HUES64 (cell line): Measurements from ENCODE around the gene FAM53B.

ENCODE experiments used
- H3K27ac ChIP-seq: 2 replicates; pipeline ENCODE4 v1.7.0; 2013; ENCODE audit warnings: low read depth, low read length, inconsistent platforms
- H3K27me3 ChIP-seq: 2 replicates; pipeline ENCODE4 v1.6.1; 2013; ENCODE audit warnings: mild to moderate bottlenecking, low read length; ENCODE audit not compliant: insufficient read depth
- H3K36me3 ChIP-seq: 2 replicates; pipeline ENCODE4 v1.6.1; 2013; ENCODE audit warnings: mild to moderate bottlenecking, low read length; ENCODE audit not compliant: insufficient read depth
- H3K4me1 ChIP-seq: 2 replicates; pipeline ENCODE4 v1.6.1; 2013; ENCODE audit warnings: mild to moderate bottlenecking, low read length, moderate library complexity; ENCODE audit not compliant: insufficient read depth
- H3K4me3 ChIP-seq: 2 replicates; pipeline ENCODE4 v1.5.1; 2013; ENCODE audit warnings: mild to moderate bottlenecking, low read length, moderate library complexity
- H3K9ac ChIP-seq: 2 replicates; pipeline ENCODE4 v1.6.1; 2013; ENCODE audit warnings: mild to moderate bottlenecking, low read depth, low read length
- H3K9me3 ChIP-seq: 2 replicates; pipeline ENCODE4 v1.6.1; 2013; ENCODE audit warnings: low read depth, low read length; ENCODE audit not compliant: insufficient read depth
- WGBS: fragments of 150-250, 120-280 bp; methylation state at CpG from one replicate; pipeline ENCODE4 v1.1.7; 2013; ENCODE audit warnings: missing lambda C conversion rate; 5-methylcytosine and 5-hydroxymethylcytosine counted together

FAM53B gene

DNA sequence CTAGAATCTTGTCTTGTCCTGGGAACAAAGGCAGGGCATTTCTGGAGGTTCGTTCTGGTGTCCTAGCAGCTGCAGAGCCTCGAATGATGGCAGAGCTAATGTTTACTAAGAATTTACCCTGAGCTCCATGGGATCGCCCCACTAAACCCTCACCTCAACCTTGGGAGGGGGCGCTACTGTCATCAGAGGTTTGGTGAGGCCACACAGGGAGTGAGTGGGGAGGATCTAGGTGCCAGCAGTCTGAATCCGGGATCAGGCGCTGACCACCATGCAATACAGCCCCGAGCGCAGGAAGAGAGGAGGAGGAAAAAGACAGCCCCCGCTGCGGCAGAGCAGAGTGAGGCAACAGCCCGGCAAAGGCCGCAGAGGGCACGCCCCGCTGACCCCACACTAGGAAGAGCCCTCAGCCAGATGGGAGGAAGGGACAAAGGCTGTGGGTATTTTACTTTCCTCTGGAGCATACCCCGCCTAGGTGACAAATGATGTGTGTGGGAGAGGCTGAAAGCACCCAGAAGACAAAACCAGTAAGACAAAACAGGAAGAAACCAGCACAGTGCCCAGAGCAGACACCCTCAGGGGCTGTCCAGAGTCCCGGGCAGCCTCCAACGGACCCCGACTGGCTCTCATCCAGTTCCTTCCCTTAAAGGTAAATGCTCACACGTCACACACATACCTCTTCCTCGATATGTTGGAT lies 103.5 kb downstream of the FAM53B start:
- 93% methylated on average over 20 of the region's 20 CpGs for WGBS
- Histone ChIP-seq H3K27me3 (no peaks in the 10 kb centered on the region), H3K9ac (no peak overlapping the region), H3K4me3 (no peak overlapping the region), H3K36me3 (no peaks in the 10 kb centered on the region), H3K9me3 (no peaks in the 10 kb centered on the region), H3K4me1 (no peaks in the 10 kb centered on the region), H3K27ac (no peak overlapping the region)

DNA sequence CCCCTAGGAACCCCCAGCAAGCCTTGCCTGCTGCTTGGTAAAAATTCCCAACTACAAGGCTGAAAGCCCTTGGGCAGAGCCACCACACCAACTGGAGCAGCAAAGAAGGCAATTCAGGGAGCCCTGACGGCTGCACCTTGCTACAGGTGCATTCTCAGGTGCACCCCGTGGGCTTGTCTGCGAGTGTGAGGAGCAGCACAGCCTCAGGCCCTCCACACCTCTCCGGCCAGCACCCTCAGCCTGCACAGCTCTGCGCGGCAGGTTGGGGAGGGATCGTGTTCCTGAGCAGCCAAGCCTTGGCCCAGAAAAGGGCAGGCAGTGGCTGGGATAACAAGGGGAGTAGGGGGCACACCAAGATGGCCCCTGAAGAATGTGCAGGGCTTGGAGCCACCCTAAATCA lies 104.1 kb downstream of the FAM53B start:
- Histone ChIP-seq H3K9ac (no peak overlapping the region), H3K4me1 (no peaks in the 10 kb centered on the region), H3K36me3 (no peaks in the 10 kb centered on the region), H3K4me3 (no peak overlapping the region), H3K9me3 (no peaks in the 10 kb centered on the region), H3K27me3 (no peaks in the 10 kb centered on the region), H3K27ac (no peak overlapping the region)
- WGBS = 93% methylated on average over 7 of the region's 7 CpGs

DNA sequence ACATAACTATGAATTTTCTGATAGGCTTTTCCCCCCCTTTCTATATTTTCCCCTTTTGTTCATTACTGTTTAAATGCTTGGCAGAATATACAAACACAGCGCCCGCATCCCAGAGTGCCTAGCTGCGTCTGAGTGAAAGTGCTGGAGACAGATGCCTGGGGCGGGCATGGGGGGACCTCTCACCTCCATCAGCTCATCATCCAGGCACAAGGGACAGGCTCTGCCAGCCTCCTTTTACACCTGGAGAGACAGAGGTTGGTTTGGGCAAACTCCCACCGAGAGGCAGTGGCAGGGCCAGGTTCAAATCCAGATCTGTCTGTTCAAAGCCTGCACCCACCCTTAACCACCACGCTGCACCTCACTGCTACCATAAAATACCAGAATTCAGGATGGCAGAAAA lies 104.5 kb downstream of the FAM53B start:
- Histone ChIP-seq H3K4me3 (no peak overlapping the region), H3K36me3 (no peaks in the 10 kb centered on the region), H3K27me3 (no peaks in the 10 kb centered on the region), H3K9me3 (no peaks in the 10 kb centered on the region), H3K27ac (no peak overlapping the region), H3K9ac (no peak overlapping the region), H3K4me1 (no peaks in the 10 kb centered on the region)
- 99% methylated on average over 6 of the region's 6 CpGs for WGBS

DNA sequence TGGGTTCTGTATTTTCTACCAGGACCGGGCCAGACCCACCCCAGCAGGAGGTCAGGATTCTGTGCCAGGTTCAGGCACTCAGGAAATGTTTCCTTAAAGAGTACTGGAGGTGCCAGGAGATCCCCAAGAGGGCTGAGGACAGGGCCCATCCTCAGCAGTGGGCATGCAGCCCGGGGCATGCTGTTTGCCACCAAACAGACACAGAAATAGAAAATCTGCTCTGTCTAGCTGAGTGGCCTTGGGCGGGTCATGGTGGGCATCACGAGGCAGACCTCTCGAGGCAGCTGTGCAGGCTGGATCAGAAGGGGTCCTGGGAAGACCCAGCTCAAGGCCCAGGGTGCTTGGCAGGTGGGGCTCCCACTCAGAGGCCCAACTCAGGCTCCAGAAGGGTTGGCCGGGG lies 105.0 kb downstream of the FAM53B start:
- no peaks in the 10 kb centered on the region for H3K36me3 ChIP-seq
- 95% methylated on average over 6 of the region's 6 CpGs for WGBS
- no peak overlapping the region for H3K4me3 ChIP-seq
- H3K4me1 ChIP-seq = no peaks in the 10 kb centered on the region
- no peaks in the 10 kb centered on the region for H3K27me3 ChIP-seq
- H3K9me3 ChIP-seq = no peaks in the 10 kb centered on the region
- H3K27ac ChIP-seq = no peak overlapping the region
- no peak overlapping the region for H3K9ac ChIP-seq

DNA sequence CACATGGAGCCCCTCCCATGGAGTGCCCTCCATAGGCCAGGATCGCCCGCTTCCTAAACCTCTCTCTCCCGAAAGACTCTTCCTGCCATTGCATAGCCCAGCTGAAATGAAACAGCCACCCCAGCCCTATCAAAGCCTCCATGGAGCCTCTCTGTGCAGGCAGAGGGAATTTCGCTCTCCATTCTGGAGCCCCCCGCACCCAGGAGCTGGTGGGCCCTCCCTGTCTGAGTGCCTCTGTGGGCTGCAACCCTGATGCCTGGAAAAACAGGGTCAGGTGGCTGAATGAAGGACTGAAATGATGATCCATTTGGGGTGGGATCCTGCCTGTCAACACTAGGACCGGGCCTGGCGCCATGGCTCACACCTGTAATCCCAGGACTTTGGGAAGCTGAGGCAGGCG lies 106.4 kb downstream of the FAM53B start:
- Histone ChIP-seq H3K9me3 (no peaks in the 10 kb centered on the region), H3K27me3 (no peaks in the 10 kb centered on the region), H3K36me3 (no peaks in the 10 kb centered on the region), H3K4me1 (no peaks in the 10 kb centered on the region), H3K27ac (no peak overlapping the region), H3K4me3 (no peak overlapping the region), H3K9ac (no peak overlapping the region)
- 95% methylated on average over 8 of the region's 8 CpGs for WGBS

DNA sequence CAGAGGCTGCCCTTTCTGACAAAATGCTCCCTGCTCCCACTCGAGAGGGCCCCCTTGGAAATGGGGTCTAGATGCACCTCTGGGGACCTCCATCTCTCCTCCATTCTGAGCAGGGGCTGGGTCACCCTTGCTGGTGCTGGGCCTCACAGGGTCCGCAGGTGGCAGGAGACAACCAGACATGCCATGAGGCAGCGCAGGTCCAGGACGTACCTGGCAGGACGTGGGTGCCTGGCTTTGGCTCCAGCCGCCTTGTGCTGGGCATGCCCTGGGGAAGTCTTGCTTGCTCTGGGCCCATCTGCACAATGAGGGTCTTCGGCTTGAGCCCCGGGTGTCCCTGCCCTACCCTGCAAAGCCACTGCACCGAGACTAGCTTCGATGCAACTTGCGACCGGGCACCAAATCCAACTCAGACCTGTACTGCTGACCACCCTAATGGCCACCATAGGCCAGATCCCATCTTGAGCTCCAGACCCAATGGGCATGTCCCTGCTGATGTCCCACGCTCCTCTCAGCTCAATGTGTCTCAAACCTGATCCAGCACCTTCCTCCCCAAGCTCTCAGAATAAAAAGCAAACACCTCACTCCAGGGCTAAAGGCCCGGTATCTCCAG lies 107.0 kb downstream of the FAM53B start:
- Histone ChIP-seq H3K27me3 (no peaks in the 10 kb centered on the region), H3K9me3 (no peaks in the 10 kb centered on the region), H3K27ac (no peak overlapping the region), H3K9ac (no peak overlapping the region), H3K4me3 (no peak overlapping the region), H3K36me3 (no peaks in the 10 kb centered on the region), H3K4me1 (no peaks in the 10 kb centered on the region)
- 93% methylated on average over 14 of the region's 14 CpGs for WGBS

DNA sequence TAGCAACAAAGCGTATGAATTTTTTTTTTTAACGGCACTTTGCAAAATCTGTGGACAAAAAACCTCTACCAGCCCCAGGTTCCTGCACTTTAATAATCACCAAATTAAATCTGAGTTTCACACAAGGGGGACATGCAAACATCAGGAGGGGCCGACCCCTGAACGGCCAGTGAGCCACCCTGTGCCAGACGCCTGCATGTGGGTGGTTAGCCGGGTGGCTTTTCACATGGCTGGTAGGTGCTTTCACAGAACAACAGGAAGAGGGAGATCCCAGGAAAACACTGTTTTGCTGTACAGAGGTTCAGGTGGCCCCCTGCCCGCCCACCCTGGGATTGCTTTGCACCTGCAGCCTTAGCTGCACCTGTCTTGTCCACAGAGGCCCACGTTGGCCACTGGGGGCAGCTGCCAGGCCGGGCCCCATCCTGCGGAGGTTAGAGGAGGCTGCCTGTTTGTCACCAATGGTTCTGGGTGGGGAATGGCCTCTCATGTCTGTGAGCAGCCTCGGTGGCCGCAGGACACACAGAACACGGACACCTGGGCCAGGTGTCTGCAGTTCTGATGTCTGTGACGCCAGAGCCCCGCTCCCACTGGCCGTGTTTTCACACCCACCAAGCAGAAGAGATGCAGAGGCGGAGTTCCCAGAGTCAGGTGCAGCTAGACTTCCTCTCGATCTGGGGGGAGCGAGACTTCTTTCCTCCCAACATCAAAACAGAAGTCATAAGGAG lies 107.7 kb downstream of the FAM53B start:
- H3K27me3 ChIP-seq = no peaks in the 10 kb centered on the region
- no peaks in the 10 kb centered on the region for H3K4me1 ChIP-seq
- H3K9ac ChIP-seq = no peak overlapping the region
- H3K9me3 ChIP-seq = no peaks in the 10 kb centered on the region
- no peaks in the 10 kb centered on the region for H3K36me3 ChIP-seq
- no peak overlapping the region for H3K4me3 ChIP-seq
- no peak overlapping the region for H3K27ac ChIP-seq
- WGBS = 90% methylated on average over 19 of the region's 19 CpGs

DNA sequence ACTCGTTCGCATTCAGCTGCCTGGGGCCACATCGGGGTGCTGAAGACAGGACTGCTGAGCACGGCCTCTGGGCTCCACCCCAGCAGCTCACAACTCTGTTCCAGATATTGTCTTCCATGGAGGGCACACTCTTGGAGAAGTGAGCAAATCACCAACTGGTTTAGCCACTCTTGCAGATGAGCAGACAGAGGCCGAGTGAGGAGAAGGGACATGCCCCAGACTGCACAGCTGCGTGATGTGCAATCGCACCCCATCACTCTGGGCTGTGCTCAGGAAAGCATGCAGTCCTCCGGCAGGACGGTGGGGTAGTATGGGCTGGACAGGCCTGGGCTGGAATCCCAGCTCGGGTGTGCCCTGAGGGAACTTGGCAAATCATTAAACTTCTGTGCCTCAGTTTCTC lies 111.6 kb downstream of the FAM53B start:
- Histone ChIP-seq H3K27me3 (no peaks in the 10 kb centered on the region), H3K9ac (no peak overlapping the region; the same call in 1 of the 2 replicates), H3K27ac (no peak overlapping the region), H3K36me3 (no peaks in the 10 kb centered on the region), H3K9me3 (no peaks in the 10 kb centered on the region), H3K4me3 (no peak overlapping the region), H3K4me1 (no peaks in the 10 kb centered on the region)
- 95% methylated on average over 10 of the region's 10 CpGs for WGBS

DNA sequence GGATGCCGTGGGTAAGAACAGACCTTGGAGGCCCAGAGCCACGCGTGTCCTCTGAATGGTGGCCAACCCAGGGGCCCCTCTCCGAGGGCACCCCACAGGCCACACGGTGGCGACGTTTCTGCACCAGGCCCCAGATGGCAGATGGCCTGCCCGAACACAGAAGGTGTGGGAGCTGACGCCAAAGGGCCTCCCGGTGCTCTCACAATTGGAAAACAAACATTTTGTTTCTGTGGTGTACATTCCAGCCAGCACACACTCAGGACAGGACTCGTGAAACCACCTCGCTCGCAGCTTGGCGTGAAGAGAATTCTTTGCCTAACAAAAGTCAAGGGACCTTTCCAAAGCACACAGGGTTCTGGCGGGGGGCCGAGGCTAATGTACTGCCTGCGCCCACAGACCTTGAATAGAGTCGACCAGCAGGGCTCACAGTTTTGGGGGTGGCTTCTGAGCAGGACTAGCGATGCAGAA lies 112.1 kb downstream of the FAM53B start:
- no peaks in the 10 kb centered on the region for H3K36me3 ChIP-seq
- WGBS = 90% methylated on average over 19 of the region's 19 CpGs
- H3K9ac ChIP-seq = no peak overlapping the region
- 0 out of 2 replicates have a peak, but pooled peaks cover 5% of the 10 kb centered on the region for H3K4me1 ChIP-seq
- no peak overlapping the region for H3K27ac ChIP-seq
- H3K27me3 ChIP-seq = no peaks in the 10 kb centered on the region
- no peaks in the 10 kb centered on the region for H3K9me3 ChIP-seq
- H3K4me3 ChIP-seq = no peak overlapping the region

DNA sequence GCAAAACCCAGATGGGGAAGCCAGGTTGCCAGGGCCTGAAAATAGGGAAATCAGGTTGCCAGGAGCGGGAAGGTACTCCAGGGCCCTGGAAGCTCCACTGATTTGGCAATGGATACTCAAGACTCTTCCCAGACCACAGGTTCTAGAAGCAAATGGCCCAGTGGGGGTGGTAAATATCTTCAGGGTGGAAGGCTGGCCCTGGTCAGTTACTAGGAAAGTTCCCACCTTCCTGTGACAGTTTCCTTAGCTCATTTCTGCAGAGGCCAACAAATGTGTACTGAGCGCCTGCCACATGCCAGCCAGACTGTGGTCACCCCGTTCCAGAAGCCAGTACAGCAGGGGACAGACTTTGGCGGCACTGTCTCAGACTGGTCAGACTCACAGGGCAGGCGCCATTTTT lies 113.6 kb downstream of the FAM53B start:
- H3K27ac ChIP-seq = no peak overlapping the region
- peaks cover 11% of the 10 kb centered on the region; the same call in 1 of the 2 replicates for H3K4me1 ChIP-seq
- H3K27me3 ChIP-seq = no peaks in the 10 kb centered on the region
- no peaks in the 10 kb centered on the region for H3K36me3 ChIP-seq
- WGBS = 96% methylated on average over 5 of the region's 5 CpGs
- no peaks in the 10 kb centered on the region for H3K9me3 ChIP-seq
- no peak overlapping the region for H3K4me3 ChIP-seq
- no peak overlapping the region for H3K9ac ChIP-seq

DNA sequence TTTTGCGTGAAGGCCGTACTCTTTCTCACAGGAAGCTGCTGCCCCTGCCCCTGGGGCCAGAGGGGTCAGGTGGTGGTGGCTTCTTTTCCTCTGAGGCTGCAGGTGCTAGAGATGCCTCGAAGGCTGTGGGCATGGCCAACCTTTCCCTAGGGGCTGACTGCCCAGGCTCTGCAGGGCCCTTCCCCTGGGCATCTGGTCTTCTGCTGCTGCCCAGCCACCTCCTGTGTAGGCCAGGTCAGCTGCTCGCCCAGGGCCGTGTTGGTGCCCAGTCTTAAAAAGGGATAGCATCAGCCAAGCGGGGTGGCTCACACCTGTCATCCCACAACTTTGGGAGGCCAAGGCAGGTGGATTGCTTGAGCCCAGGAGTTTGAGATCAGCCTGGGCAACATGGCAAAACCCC lies 114.3 kb downstream of the FAM53B start:
- no peaks in the 10 kb centered on the region for H3K9me3 ChIP-seq
- H3K4me1 ChIP-seq = peaks cover 11% of the 10 kb centered on the region; the same call in 1 of the 2 replicates
- no peak overlapping the region for H3K27ac ChIP-seq
- no peak overlapping the region for H3K4me3 ChIP-seq
- H3K9ac ChIP-seq = no peak overlapping the region
- H3K36me3 ChIP-seq = no peaks in the 10 kb centered on the region
- no peaks in the 10 kb centered on the region for H3K27me3 ChIP-seq
- WGBS = 94% methylated on average over 6 of the region's 6 CpGs
